K562 (cell line): Measurements from ENCODE around the gene FAM98C. TPM values are rescaled to one million over a fixed set of nuclear protein-coding genes. Genes with fewer than 3 reads are reported as not detected.

Experiments
- ATF6 ChIP-seq: sonication (generic); formaldehyde crosslinking; IDR thresholded peaks from 2 replicates; pipeline ENCODE4 v1.4.0; 2020; ENCODE audit warnings: mild to moderate bottlenecking, missing genetic modification reagents
- ATF7 ChIP-seq: fragments of 450-650 bp; IDR thresholded peaks from 2 replicates; pipeline ENCODE4 v1.7.1; 2014; ENCODE audit warnings: mild to moderate bottlenecking, moderate library complexity
- C11orf30 ChIP-seq: fragments of 450-650 bp; IDR thresholded peaks from 2 replicates; pipeline ENCODE4 v1.6.1; 2016; ENCODE audit warnings: low read depth, mild to moderate bottlenecking
- GATA2 ChIP-seq: sonication (generic); formaldehyde crosslinking; IDR thresholded peaks from 2 replicates; pipeline ENCODE4 v1.4.0; 2020; ENCODE audit warnings: mild to moderate bottlenecking, missing genetic modification reagents
- GATAD2B ChIP-seq: fragments of 450-650 bp; IDR thresholded peaks from 2 replicates; pipeline ENCODE4 v1.6.1; 2017; ENCODE audit warnings: mild to moderate bottlenecking, borderline replicate concordance
- HDAC1 ChIP-seq, 2 experiments: fragments of 450-650 bp; IDR thresholded peaks; 2 replicates each; pipeline ENCODE4 v1.6.1; 2016 to 2017; ENCODE audit warnings: inconsistent platforms in 1 of 2, mild to moderate bottlenecking in 1 of 2, moderate library complexity in 1 of 2
- HDAC6 ChIP-seq: IDR thresholded peaks from 2 replicates; pipeline ENCODE4 v1.6.1; 2012; ENCODE audit warnings: low read depth, mild to moderate bottlenecking, control low read depth, inconsistent platforms, low read length, moderate library complexity
- HMG20B ChIP-seq: fragments of 250-450 bp; sonication (Bioruptor Pico); IDR thresholded peaks from 2 replicates; pipeline ENCODE4 v1.5.0; 2021; ENCODE audit warnings: mild to moderate bottlenecking
- HOXB6 ChIP-seq: fragments of 250-450 bp; sonication (Bioruptor Pico); IDR thresholded peaks from 2 replicates; pipeline ENCODE4 v1.5.1; 2022; ENCODE audit warnings: mild to moderate bottlenecking, borderline replicate concordance
- LARP7 ChIP-seq: fragments of 450-650 bp; IDR thresholded peaks from 2 replicates; pipeline ENCODE4 v1.6.1; 2016
- MAX ChIP-seq: sonication (generic); formaldehyde crosslinking; IDR thresholded peaks from 2 replicates; pipeline ENCODE4 v1.9.0; 2022; ENCODE audit warnings: mild to moderate bottlenecking, missing genetic modification reagents
- PML ChIP-seq: IDR thresholded peaks from 2 replicates; pipeline ENCODE4 v1.6.1; 2012; ENCODE audit warnings: low read length, inconsistent platforms
- POLR2AphosphoS5 ChIP-seq: IDR thresholded peaks from 2 replicates; pipeline ENCODE4 v1.6.1; 2011; ENCODE audit warnings: mild to moderate bottlenecking, low read depth, low read length, moderate library complexity; ENCODE audit not compliant: control insufficient read depth, insufficient read depth
- RCOR1 ChIP-seq, 2 experiments: IDR thresholded peaks; 2 replicates each; pipeline ENCODE4 v1.6.1; 2012; ENCODE audit warnings: low read depth in 2 of 2, low read length in 2 of 2, borderline replicate concordance in 1 of 2, improper control_type of control experiment in 1 of 2
- SRSF7 ChIP-seq: fragments of 200-400 bp; formaldehyde crosslinking; optimal IDR thresholded peaks from 2 replicates; pipeline ENCODE3; 2017; ENCODE audit warnings: mild to moderate bottlenecking, low read depth, low read length
- USF1 ChIP-seq: sonication (generic); formaldehyde crosslinking; IDR thresholded peaks from 2 replicates; pipeline ENCODE4 v1.9.0; 2022; ENCODE audit warnings: mild to moderate bottlenecking, missing genetic modification reagents
- YBX1 ChIP-seq: fragments of 450-650 bp; IDR thresholded peaks from 2 replicates; pipeline ENCODE4 v1.7.1; 2016; ENCODE audit warnings: mild to moderate bottlenecking
- ZNF165 ChIP-seq: fragments of 250-450 bp; sonication (Bioruptor Pico); IDR thresholded peaks from 2 replicates; pipeline ENCODE4 v1.4.0; 2020; ENCODE audit warnings: borderline replicate concordance
- polyA plus RNA-seq, 8 experiments: library from polyadenylated mRNA; depleted of rRNA in 4 of 8; stranded (reverse) in 5 of 8; unstranded in 3 of 8; fragments of >200 nt; fragmentation: Nextera tagmentation in 2 of 8; fragmentation: Illumina TruSeq in 1 of 8; extraction: Ambion mirVana in 2 of 8; extraction: Trizol in 1 of 8; gene quantifications; 2 replicates each; pipeline versions ENCODE4 v1.2.1 to v1.2.3, GENCODE V29; 2011 to 2014; ENCODE audit warnings: inconsistent platforms in 1 of 8, missing spikeins in 1 of 8
- total RNA-seq, 7 experiments: library from RNA; depleted of rRNA in 6 of 7; stranded (reverse); fragments of >200 nt in 6 of 7; fragmentation: Illumina TruSeq in 2 of 7; extraction: Trizol in 2 of 7; gene quantifications; 2 replicates each; pipeline versions ENCODE4 v1.2.1 to v1.2.3, GENCODE V29; 2011 to 2021; ENCODE audit warnings: low replicate concordance in 1 of 7
- TF ChIP-seq, protein P1 (sequence below): fragments of 250-450 bp; sonication (Bioruptor Pico); IDR thresholded peaks from 2 replicates; pipeline ENCODE4 v1.8.0; 2021; ENCODE audit warnings: moderate library complexity, mild to moderate bottlenecking, inconsistent platforms
- TF ChIP-seq, protein P2 (sequence below): fragments of 250-450 bp; sonication (Bioruptor Pico); IDR thresholded peaks from 2 replicates; pipeline ENCODE4 v1.5.0; 2020; ENCODE audit warnings: mild to moderate bottlenecking, borderline replicate concordance
- TF ChIP-seq, protein P3 (sequence below), 2 experiments: fragments of 450-650 bp; IDR thresholded peaks; 2 replicates each; pipeline ENCODE4 v1.6.1; 2016

FAM98C gene
- total and polyA plus RNA-seq, 9 of the 15 experiments (the other 6 are each of a cell fraction or from before 2014, with no cell fraction given) = 1.7 to 43.8 (median 13.7) TPM

GRCh38 chr19:38370299-38370698 is 32.6 kb upstream of the FAM98C start (continued):
- TF ChIP-seq ZNF165 (CRISPR knock-in tag) (no peak), C11orf30 (no peak), HMG20B (CRISPR knock-in tag) (no peak), POLR2AphosphoS5 (peak; percentile 79), RCOR1 (IDR thresholded peaks at IDR 0.05; ENCODE audit: borderline replicate concordance in 1 of 2, low read depth in 2 of 2, low read length in 2 of 2) (no peak), MAX (CRISPR knock-in tag) (peak; percentile 76), LARP7 (no peak), PML (peak; percentile 31; the same call in 1 of the 2 replicates), ATF6 (CRISPR knock-in tag) (no peak), ATF7 (no peak), HOXB6 (CRISPR knock-in tag) (no peak), SRSF7 (no peak), GATAD2B (no peak), YBX1 (no peak), HDAC1 (IDR thresholded peaks at IDR 0.05) (peak in 1 of 2 experiments; percentile 77; a peak in 2 of 4 replicates), GATA2 (peak; percentile 55; the same call in 1 of the 2 replicates), HDAC6 (no peak), USF1 (no peak)
- TF ChIP-seq, protein P1, sequence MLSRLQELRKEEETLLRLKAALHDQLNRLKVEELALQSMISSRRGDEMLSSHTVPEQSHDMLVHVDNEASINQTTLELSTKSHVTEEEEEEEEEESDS (CRISPR knock-in tag) = no peak
- TF ChIP-seq, protein P2, sequence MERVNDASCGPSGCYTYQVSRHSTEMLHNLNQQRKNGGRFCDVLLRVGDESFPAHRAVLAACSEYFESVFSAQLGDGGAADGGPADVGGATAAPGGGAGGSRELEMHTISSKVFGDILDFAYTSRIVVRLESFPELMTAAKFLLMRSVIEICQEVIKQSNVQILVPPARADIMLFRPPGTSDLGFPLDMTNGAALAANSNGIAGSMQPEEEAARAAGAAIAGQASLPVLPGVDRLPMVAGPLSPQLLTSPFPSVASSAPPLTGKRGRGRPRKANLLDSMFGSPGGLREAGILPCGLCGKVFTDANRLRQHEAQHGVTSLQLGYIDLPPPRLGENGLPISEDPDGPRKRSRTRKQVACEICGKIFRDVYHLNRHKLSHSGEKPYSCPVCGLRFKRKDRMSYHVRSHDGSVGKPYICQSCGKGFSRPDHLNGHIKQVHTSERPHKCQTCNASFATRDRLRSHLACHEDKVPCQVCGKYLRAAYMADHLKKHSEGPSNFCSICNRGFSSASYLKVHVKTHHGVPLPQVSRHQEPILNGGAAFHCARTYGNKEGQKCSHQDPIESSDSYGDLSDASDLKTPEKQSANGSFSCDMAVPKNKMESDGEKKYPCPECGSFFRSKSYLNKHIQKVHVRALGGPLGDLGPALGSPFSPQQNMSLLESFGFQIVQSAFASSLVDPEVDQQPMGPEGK (CRISPR knock-in tag) = no peak
- TF ChIP-seq, protein P3, sequence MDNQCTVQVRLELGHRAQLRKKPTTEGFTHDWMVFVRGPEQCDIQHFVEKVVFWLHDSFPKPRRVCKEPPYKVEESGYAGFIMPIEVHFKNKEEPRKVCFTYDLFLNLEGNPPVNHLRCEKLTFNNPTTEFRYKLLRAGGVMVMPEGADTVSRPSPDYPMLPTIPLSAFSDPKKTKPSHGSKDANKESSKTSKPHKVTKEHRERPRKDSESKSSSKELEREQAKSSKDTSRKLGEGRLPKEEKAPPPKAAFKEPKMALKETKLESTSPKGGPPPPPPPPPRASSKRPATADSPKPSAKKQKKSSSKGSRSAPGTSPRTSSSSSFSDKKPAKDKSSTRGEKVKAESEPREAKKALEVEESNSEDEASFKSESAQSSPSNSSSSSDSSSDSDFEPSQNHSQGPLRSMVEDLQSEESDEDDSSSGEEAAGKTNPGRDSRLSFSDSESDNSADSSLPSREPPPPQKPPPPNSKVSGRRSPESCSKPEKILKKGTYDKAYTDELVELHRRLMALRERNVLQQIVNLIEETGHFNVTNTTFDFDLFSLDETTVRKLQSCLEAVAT (IDR thresholded peaks at IDR 0.05) = no peak
